NOMO-1 treated with DMSO at 0.1 percent for 48 hours (cell line): ENCODE measurements around the gene TENM4.

Experiments used
- DNase-seq: peaks from one replicate; lab custom pipeline; 2025; ENCODE audit not compliant: unreplicated experiment; lab: John Stamatoyannopoulos, UW

TENM4 gene

DNA sequence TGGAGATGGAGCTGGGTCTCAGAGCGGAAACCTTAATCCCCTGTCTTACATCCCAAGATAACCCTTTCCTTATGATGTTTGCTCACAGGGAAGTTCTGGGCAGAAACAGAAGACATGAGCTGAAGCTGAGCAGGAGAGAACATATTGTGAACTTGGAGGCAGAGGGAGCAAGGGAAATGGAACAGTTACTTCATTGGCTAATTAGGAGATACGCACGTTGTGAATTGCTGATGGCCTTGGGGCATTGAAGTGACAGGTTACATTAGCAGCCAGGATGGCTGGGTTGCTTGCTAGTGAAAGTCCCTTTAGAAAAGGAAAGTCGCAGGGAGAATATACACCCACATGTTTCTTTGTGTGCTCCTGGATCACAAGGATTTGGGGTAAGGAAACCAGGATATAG is 48.7 kb downstream of the TENM4 start:
- DNase-seq: no peak

DNA sequence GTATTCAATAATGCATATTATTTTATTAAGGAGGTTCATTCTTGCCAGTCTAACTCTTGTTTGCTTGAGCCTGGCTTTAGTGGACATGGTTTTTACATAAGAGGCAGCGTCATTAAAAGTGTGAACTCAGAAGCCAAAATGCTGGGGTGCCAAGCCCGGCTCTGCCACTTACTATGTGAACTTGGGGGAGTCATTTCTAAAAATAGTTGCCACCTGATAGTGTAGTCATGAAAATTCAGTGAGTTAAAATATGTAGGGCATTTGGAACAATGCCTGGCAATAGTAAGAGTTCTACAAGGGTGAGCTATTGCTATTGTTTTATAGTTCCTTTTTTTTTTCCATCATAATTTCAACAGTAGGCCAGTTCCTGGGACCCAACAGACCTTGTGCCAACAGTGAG is 49.9 kb downstream of the TENM4 start:
- no peak for DNase-seq

DNA sequence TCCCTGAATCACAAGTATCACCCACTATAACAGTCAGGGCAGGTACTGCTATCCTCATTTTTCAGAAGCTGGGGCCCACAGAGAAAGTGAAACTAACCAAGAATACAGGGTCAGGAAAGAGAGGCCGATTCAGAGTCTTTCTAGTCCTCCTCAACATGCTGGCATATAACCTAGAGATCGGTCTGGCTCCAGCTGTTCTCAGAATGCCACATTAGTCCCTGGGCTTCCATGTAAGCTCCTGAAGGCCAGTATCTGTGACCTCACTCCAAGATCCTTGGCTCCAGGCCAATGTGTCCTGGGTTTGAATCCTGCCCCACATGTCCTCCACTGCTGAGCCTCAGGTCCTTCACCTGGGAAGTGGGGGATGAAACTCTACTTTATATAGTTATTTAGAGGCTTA is 50.4 kb downstream of the TENM4 start:
- DNase-seq: no peak

DNA sequence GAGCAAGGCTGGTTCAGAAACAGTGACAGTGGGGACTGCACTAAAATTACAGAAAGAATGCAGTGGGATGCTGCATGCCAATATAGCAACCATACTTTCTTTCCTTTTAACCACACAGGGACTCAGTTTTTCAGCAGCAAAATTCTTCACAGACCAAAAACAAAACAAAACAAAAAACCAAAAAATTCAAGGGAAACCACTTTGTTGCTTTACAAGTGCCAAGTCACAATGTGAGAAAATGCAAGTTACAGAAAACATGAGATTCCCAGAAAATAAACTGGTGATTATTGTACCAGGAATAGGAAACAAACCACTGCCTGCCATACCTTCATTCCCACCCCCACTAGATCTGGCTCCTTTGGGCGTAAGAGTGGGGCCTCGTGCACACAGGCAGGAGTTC is 52.6 kb downstream of the TENM4 start:
- DNase-seq: no peak

DNA sequence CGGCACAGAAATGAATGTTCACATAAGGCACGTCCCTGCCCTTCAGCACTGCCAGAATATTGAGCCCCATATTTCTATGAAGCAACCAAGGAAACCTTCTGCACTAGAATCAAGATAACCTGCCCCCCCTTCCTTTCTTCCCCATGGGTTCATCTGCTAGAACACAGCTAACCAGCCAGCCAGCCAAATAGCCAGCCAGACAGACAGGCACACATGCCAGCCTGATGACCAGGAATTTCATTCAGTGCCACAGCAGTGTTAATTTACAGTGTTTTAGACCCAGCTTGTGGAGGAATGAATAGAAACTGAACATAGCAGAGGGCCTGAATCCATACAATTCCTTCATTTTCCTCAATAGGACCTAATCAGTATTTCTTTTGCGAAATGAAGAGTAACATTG is 57.0 kb downstream of the TENM4 start:
- DNase-seq: no peak

DNA sequence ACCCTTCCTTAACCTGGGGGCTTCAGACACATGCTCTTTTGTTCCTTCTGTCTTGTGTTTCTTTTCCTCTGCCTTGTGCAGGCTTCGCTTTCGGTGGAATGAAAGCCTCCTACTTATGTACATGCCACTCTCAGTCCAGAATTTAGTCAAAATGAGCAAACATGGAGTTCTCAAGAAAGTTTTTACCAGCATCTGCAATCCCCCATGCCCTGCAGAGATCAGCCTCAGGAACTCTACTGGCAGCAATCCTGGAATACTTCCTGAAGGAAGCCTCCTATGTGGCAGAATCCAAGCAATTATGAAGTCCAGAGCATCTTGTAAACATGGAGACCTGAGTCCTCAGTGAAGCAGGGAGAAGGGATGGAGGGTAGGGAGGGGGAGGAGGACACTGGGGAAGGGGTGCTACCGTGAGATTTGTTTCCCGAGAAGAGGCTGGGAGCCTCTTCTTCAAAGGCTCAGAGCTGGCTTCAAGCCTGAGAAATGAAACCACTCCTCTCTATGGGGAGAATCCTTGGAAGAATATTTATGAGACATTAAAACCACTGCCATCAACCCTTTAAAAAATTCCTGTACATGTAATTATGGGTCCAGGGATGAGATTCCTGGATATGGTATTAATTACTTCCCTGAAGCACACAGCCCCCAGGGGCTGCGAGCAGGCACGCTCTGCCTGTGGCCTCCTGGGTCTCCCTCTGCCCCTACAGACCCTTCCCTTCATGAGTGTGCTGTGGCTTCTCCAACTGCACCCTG is 58.4 kb downstream of the TENM4 start:
- no peak for DNase-seq

DNA sequence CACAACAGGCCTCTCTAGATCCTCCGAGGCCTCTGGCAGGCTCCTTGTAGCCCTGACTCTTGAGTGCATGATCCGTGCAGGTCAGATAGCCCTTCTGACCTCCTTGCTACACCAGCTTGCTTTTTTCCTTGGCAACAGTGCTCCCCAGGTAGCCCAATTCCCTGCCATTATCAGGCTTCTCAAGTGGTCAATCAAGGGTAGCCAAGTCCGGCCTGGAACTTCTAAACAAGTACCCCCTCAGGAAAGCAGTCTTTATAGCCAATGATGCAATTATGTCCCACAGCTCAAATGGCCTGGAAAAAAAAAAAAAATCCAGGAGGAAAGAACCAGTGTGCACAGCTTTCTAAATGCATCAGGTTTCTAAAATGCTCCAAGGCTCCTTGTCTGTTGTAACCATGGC is 59.8 kb downstream of the TENM4 start:
- DNase-seq: no peak

DNA sequence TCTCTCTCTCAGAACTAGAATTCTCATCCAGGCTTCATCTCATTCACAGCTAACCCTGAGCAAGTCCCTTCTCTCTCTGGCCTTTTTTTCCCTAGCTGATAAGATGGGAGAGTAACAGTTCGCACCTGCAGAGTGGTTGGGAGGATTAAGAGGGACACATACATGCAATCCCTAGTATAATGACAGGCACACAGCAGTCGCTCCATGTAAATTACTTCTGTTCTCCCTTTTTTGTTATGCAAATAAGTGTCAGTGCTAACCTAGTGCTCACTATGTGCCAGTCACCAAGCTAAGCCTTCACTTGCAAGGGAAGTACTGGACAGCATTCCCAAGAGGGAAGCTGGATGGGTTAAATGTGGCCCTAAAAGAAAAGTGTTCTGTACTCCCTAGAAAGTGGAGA is 63.4 kb downstream of the TENM4 start:
- DNase-seq: no peak

DNA sequence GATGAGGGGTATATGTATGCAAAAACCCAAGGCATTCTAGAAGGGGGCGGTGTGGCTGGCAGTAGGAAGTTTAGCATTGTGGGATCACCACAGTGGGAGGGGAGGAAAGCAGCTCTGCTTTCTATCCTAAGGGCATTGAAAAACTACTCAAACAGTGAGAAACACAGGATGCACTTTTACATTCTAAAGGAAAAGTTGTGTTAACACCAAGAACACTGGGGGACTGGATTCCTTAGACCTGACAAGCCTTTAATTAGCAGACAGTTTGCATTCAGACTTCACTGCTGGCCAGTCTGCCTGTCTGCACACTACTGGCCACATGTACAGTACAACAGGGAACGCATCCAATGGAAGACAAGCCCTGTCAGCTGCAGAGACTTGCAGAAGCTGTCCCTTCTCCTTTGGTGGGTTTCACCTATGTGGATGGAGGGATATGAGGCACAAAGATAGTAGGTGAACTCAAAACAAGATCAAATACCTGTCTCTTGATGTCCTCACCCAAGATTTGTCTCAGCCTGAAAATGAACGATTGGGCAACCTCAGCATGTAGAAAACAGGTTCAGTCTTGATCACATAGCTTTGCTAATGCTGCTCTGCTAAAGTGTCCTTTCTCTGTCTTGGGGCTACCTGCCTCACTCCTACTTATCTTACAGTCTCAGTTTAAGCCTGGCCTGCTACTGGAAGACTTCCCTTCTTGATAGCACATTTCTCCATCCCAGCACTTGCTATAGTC is 64.8 kb downstream of the TENM4 start:
- DNase-seq: no peak

DNA sequence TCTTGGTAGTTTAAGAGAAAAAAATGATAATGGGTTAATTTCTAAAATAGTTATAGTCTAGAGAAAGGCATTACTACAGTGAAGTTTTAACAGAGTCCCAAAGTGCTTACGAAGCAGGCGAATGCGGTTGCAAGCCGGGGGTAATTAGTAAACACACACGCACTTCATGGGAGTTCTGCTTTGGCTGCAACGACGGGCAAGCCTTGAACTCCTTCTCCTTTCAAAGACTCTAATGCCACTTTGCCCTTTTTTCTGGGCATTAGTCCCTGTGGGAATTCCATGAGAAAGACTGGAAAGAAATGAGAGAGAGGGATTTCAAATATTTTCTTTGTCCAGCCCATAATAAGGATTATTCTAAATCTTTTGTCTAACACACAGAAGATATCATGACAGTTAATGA is 66.1 kb downstream of the TENM4 start:
- no peak for DNase-seq

DNA sequence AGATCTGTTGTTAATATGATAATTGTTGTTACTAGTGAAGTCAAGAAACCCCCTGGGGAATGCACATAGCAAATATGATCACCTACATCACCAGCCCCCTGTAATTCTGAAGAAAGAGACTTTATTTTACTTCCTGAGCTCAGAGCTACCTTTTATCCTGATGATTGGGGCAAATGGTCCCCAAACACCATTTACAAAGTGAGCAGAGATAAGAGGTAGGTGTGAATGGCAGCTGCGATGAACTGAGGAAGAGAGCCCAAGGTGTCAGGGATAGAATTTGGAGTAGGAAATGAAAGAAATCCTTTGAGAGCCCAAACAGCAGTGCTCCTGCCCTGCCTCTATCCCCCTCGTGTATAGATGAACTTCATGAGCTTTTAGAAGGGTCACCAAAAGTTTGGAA is 69.1 kb downstream of the TENM4 start:
- no peak for DNase-seq

DNA sequence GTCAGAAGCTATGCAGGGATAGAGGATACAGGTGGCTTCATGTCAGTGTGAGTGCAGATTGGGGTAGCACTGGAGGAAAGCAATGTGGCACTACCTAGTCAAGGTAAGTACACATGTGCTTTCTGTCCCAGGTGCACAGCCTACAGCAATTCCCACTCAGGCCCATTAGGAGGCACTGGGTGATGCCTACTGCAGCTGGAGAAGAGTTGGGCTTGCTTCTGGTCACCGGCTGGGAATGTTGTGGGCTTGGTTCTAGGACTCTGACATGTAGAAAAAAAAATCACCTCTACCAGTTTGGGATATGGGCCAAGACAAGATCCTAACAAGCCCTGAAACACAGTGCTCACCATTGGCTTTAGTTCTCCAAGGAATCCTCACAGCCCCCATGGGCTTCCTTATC is 69.7 kb downstream of the TENM4 start:
- no peak for DNase-seq

DNA sequence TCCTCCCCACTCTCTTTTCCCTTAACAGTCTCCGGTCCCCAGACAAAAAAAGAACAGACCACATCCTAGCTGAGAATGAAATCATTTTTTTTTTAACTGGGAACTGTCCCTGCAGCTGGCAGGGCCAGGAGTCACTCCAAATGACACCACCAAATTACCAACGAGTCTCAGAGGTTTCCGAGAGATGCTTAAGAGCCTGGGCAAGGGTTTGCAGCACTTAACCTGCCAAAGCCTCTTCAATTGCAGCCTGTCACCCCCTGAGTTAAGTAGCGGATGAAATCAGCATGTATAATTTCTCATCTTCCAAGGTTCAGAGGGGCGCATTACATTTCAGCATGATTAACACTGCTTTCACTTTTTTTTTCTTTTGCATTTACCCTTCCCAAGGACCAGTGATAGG is 71.8 kb downstream of the TENM4 start:
- no peak for DNase-seq

DNA sequence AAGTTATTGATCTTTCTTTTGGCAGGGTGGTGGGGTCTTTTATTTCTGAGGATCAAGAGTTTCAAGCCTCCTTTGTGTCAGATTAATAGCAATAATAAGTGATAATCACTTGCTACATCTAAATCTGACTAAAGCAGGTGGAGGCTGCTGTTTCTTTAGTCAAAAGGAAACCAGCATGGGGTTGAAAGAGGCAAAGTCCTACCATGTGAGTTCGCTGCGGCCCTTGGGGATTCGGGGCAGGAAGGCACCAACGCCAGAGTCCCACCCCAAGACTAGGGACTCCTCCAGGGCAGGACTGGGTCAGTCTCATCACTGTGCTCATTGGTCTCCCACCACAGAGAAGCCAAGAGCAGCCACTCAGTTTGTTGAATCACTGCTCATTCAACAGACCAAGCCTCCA is 73.0 kb downstream of the TENM4 start:
- DNase-seq: no peak

DNA sequence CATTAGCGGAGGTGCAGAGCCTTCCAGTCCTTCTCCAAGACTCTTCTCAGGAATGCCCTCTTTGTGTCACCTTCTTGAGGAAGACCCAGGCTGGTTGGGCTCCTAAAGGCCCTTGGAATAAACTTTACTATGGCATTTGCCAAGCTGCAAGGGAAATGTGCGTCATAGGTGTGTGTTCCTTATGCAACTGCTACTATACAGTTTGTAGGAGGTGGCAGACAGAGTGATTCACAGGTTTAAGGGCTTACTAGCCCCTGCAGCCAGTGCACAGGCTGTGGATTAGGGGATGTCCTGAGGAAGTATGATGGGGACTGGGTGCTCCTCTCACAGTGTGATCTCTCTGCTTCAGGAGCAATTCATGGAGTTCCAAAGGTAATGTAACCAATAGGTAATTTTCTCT is 74.6 kb downstream of the TENM4 start:
- no peak for DNase-seq

DNA sequence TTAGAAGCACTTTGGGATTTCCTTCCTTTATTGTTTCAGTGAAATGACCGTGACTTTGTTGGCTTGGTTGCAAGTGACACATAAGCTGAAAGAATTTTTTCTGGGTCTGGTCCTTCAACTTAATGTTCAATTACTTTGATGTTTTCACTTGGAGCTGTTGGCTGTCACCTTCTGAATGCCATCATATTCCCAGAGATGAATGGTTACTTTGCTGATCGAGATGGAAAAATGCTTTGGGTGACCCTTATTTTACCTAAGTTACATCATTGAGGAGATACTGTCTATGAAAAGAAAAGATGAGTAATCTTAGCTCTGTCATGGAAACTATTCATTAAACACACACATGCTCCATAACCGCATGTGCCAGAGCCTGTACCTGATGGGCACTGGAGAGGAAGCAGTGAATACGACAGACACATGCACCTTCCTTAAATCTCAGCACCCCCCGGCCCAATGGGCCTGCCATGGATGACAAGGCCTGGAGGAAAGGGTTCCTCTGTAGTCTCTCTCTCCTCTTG is 76.9 kb downstream of the TENM4 start:
- no peak for DNase-seq

DNA sequence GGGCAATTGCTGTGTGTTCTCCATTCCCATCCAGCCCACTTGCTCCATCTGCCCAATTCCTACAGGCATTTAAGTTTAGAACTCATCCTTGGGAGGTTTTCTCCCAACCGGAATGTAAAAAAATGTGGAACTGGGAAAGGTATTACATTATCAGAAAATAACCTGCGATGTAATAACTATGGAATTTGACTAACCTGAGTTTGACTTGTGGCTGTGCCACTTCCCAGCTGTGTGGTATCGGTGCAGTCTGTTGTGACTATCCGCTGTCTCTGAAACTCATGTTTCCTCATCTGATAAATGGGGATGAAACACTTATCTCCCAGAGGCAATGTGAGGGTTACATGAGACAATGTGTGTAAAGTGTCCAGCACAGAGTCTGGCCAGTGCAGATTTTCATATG is 77.6 kb downstream of the TENM4 start:
- DNase-seq: no peak

DNA sequence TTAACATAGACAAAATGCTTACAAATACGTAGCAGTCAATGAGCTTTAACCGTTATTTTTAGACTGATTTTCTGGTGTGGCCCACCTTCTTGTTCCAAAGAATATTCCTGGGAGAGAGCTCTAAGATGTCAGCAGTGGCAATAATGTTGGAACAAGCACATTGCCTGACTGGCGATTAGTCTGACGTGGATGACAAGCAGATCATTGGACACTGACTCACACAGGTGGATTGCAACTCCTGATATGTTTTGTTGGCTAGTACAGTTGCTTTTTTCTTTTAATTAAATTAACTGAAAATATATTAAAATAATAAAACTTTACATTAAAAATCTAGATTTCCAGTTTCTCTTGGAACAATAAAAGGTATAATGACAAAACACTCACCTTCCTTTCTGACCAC is 78.0 kb downstream of the TENM4 start:
- no peak for DNase-seq

DNA sequence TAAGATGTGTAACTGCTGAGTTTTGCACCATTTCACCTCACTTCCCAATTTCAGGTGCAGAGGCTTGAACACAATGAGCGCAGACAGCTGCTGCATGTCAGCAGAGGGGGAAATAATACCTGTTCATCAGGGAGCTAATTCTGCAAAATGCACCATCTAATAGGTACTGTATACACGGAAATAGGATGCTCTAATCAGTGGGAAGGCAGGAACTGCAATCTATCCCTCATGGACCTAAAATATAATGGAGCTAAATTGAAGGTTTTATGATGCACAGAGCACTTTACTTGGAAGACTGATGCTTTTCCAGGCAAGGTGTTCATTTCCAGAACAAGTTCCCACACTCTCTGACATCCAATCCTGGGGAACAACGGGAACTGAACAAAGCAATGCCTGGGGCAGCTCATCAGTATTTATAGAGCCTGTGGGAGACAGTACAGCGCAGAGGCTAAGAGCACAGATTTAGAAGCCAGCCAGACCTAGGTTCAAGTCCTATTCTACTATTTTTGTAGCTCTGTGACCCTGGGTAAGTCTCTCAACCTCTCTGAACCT is 78.5 kb downstream of the TENM4 start:
- DNase-seq: no peak

DNA sequence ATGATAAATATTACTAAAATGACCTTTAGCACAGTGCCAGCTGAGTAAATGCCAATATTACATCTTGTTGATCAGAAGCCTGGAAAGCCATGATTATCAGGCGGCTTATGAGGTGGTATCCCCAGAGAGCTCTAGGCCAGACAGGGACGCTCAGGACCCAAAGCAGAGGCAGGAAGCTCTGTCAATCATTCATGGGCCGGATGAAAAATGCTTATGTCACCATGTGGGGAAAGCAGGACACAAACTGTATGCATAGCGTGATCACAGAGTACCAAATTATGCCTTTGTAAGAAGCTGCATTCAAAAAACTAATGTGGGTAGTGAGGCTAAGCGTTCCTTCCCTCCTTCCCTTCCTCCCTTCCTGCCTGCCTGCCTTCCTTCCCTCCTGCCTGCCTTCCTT is 82.6 kb downstream of the TENM4 start:
- no peak for DNase-seq

DNA sequence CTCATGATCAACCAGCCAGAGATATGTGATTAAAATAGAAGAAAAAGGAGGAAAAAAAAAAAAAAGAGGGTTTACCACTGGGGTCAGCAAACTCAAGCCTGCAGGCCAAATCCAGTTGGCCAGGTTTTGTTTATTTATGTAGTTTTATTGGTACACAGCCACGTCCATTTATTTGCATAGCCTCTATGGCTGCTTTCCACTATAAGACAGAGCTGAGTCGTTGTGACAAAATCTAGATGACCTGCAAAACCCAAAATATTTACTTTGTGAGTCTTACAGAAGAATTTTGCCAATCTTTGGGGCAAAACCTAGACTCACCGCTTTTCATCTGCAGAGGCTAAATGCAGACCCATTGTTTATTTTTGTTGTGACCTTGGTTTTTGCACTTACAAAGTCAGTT is 87.1 kb downstream of the TENM4 start:
- DNase-seq: no peak

DNA sequence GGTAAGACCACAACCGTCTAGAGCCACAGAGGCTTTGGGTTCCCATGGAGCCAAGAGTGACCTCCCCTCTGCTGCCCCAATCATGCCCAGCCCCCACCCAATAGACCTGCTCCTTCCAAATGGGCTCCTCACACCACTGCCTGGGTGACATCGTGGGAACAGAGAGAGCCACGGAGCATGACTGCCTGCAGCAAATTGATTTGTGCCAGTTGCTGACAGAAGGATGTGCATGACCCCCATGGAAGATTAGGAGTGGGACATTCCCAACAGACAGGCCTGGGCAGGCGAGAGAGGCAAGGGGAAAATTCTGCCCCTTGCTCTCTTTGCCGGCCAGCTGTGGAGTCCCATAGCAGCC is 88.5 kb downstream of the TENM4 start:
- no peak for DNase-seq
